Skeletal muscle tissue (tissue), 4 donors: ENCODE results near the gene CCDC8. TPM values are rescaled to one million over a fixed set of nuclear protein-coding genes. Genes with fewer than 3 reads are reported as not detected.
A peak's percentile ranks its signal among the peaks of the same experiment; 100 is the strongest.

Source experiments
- H3K27ac ChIP-seq: one replicate; pipeline ENCODE4 v1.7.0; 2013; ENCODE audit warnings: mild to moderate bottlenecking, low read depth, low read length, inconsistent platforms
- H3K27me3 ChIP-seq, 3 donors: one replicate each; pipeline ENCODE4 v1.7.0; 2013; ENCODE audit warnings: low read length in 3 of 3; ENCODE audit not compliant: control insufficient read depth in 3 of 3, insufficient read depth in 3 of 3
- H3K36me3 ChIP-seq, 3 donors: one replicate each; pipeline ENCODE4 v1.7.0; 2013; ENCODE audit warnings: low read length in 3 of 3; ENCODE audit not compliant: control insufficient read depth in 3 of 3, insufficient read depth in 3 of 3
- H3K4me1 ChIP-seq, 3 donors: one replicate each; pipeline ENCODE4 v1.7.0; 2013; ENCODE audit warnings: low read length in 3 of 3, mild to moderate bottlenecking in 3 of 3; ENCODE audit not compliant: control insufficient read depth in 3 of 3, insufficient read depth in 3 of 3
- H3K4me3 ChIP-seq, 3 donors: one replicate each; pipeline ENCODE4 v1.7.0; 2013; ENCODE audit warnings: low read length in 3 of 3
- H3K9ac ChIP-seq, 3 donors: one replicate each; pipeline ENCODE4 v1.7.0; 2013; ENCODE audit warnings: low read length in 3 of 3, mild to moderate bottlenecking in 3 of 3, moderate library complexity in 2 of 3, low read depth in 1 of 3
- H3K9me3 ChIP-seq, 3 donors: one replicate each; pipeline ENCODE4 v1.7.0; 2013; ENCODE audit warnings: low read length in 3 of 3; ENCODE audit not compliant: control insufficient read depth in 3 of 3
- total RNA-seq: library from RNA; depleted of rRNA; stranded (reverse); fragments of >200 nt; gene quantifications from one replicate; pipeline ENCODE4 v1.2.3, GENCODE V29; 2014
- donor health status: Osteomylitis.

The CCDC8 gene
- total RNA-seq, 1 donor from 2014 or later: 67.8 TPM

DNA sequence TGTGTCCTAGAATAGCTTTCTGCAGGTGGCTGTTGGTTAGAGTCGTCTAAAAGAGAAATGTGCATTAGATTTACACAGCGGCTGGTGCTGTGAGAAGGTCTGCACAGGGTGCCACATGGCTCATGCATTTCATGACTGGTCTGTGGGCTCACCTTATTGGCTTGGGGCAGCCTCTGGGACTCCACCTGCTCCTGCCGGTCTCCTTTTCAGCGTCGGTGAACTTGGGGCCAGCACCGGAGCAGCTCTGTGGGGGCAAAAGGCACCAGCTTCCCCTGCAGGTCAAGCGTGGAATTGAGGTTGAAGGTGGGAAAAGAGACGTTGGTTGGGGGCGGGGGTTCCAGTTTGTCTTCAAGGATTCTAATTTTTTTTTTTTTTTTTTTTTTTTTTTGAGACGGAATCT lies 18.5 kb upstream of the CCDC8 start:
- Histone ChIP-seq H3K9ac (no peak overlapping the region), H3K36me3 (no peaks in the 10 kb centered on the region), H3K4me3 (no peak overlapping the region), H3K4me1 (peaks cover 3 to 7% (median 6%) of the 10 kb centered on the region in 3 donors), H3K27ac (no peak overlapping the region), H3K27me3 (peaks cover 17 to 38% (median 36%) of the 10 kb centered on the region in 3 donors), H3K9me3 (no peaks in the 10 kb centered on the region)

DNA sequence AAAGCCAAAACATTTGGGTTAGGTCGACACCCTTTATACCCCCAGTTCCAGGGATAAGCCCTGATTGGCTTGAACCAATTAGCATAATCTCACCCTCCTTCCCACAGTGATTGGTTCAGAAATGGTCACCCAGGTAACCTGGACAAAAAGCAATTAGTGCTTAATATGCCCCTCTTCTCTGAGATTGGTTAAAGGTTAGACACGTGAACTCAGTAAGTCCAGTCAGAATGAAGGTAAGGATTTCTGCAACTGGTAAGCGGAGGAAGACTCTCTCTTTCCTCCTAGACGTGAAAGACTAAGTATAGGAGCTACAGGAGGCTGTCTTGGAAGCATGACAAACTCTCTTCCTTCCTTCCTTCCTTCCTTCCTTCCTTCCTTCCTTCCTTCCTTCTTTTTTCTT lies 16.6 kb upstream of the CCDC8 start:
- Histone ChIP-seq H3K36me3 (no peaks in the 10 kb centered on the region), H3K4me1 (peaks cover 3 to 12% (median 6%) of the 10 kb centered on the region in 3 donors), H3K27ac (no peak overlapping the region), H3K4me3 (no peak overlapping the region), H3K27me3 (peaks cover 17 to 47% (median 47%) of the 10 kb centered on the region in 3 donors), H3K9me3 (no peaks in the 10 kb centered on the region), H3K9ac (no peak overlapping the region)

GRCh38 chr19:46428239-46429135 lies 15.1 kb upstream of the CCDC8 start, which contains the start of gene PNMA8C:
PNMA8C (minus strand) TSS chr19:46428936; CDS start chr19:46428359, 577 bp downstream.
- Histone ChIP-seq H3K4me3 (peak within 1 kb of the TSS in 2 of 3 donors; percentile 2 to 29), H3K27ac (no peak within 1 kb of the TSS), H3K36me3 (no peaks in the 10 kb centered on the region), H3K9ac (peak within 1 kb of the TSS in 1 of 3 donors; percentile 21), H3K9me3 (no peaks in the 10 kb centered on the region), H3K27me3 (peaks cover 17 to 48% (median 45%) of the 10 kb centered on the region in 3 donors), H3K4me1 (peaks cover 3 to 12% (median 6%) of the 10 kb centered on the region in 3 donors)

DNA sequence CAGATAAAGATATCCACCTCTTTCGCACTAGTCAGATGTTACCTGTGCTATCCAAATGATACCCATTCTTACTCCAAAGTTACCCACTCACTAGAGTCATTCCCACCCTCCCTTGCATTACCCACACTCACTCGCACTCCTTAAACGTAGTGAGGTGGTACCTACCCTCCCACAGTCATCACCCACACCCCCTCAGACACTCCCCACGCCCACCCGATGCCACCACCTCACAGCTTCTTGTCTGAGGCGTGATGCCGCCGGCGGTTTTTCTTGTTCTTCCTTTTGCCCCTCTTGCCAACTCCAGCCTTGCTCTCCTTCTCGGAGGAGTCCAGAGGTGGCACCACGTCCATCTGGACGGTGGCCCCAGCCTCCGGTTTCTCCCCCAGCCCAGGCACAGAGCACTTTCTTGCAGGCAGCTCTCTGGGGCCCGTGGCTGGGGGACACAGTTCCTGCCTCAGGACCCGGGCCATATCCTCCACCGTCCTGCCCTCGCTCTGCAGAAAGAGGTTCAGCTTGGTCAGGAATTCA lies 14.2 kb upstream of the CCDC8 start:
- Histone ChIP-seq H3K4me3 (no peak overlapping the region), H3K27me3 (peaks cover 17 to 48% (median 45%) of the 10 kb centered on the region in 3 donors), H3K4me1 (peaks cover 3 to 12% (median 6%) of the 10 kb centered on the region in 3 donors), H3K9me3 (no peaks in the 10 kb centered on the region), H3K9ac (no peak overlapping the region), H3K36me3 (no peaks in the 10 kb centered on the region), H3K27ac (no peak overlapping the region)

GRCh38 chr19:46426506-46427162 lies 13.3 kb upstream of the CCDC8 start:
- H3K27me3 ChIP-seq: peaks cover 17 to 50% (median 45%) of the 10 kb centered on the region in 3 donors
- no peak overlapping the region for H3K27ac ChIP-seq
- peak overlapping the region in 2 of 3 donors; percentile 44 to 62 for H3K9ac ChIP-seq

DNA sequence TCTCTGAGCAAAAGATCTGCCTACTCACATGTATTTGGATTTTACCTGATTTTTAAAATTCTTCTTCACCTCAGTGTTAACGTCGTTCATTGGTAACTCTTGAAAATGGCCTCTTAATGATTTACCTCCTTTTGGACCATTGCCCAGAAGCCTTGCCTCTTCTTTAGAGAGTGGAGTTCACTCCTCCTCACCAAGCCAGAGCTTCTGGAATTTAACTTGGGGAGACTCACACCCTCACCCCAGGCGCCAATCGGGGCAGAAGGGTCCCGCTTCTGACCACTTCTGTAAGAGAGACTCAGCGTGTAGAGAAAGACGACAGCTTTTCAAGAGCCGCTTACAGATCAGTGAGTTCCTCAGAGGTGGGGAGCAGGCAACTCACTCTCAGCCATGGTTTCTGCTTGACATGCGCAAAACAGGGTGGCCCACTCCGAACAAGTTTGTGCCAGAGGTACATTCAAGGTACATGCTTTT lies 12.7 kb upstream of the CCDC8 start:
- H3K27me3 ChIP-seq: peaks cover 15 to 47% (median 42%) of the 10 kb centered on the region in 3 donors
- H3K9me3 ChIP-seq: no peaks in the 10 kb centered on the region
- peaks cover 3 to 12% (median 6%) of the 10 kb centered on the region in 3 donors for H3K4me1 ChIP-seq
- H3K36me3 ChIP-seq: no peaks in the 10 kb centered on the region
- H3K4me3 ChIP-seq: peak overlapping the region; percentile 61 to 71 (median 69)
- H3K9ac ChIP-seq: peak overlapping the region in 2 of 3 donors; percentile 34 to 62
- H3K27ac ChIP-seq: no peak overlapping the region

More at GRCh38 chr19:46426506-46427162, 13.3 kb upstream of the CCDC8 start:
- Histone ChIP-seq H3K4me1 (peaks cover 3 to 12% (median 6%) of the 10 kb centered on the region in 3 donors), H3K9me3 (no peaks in the 10 kb centered on the region), H3K4me3 (peak overlapping the region; percentile 61 to 71 (median 69)), H3K36me3 (no peaks in the 10 kb centered on the region)

DNA sequence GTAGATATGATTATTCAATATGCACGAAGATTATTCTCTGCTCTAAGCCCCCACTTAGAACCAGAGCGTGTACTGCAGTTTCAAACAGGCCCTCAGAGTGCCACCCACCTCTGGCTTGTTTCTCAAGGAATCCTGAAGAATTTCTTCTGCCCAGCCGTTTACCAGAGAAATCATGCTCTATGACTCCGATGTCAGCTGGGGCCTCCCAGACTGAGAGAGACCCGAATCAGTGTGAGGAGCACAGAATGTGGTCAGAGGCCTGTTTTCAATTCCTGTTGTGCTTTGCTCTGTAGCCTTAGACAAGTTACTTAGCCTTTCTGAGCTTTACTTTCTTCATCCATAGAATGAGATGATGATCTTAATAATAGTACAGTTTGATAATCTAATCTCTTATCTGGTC lies 9.8 kb upstream of the CCDC8 start:
- H3K27ac ChIP-seq: no peak overlapping the region
- no peaks in the 10 kb centered on the region for H3K9me3 ChIP-seq
- no peak overlapping the region for H3K4me3 ChIP-seq
- H3K4me1 ChIP-seq: peaks cover 0 to 7% (median 3%) of the 10 kb centered on the region in 3 donors
- no peak overlapping the region for H3K9ac ChIP-seq
- peaks cover 11 to 33% (median 27%) of the 10 kb centered on the region in 3 donors for H3K27me3 ChIP-seq
- no peaks in the 10 kb centered on the region for H3K36me3 ChIP-seq

GRCh38 chr19:46422344-46422743 lies 9.0 kb upstream of the CCDC8 start:
- H3K9me3 ChIP-seq: no peaks in the 10 kb centered on the region
- H3K36me3 ChIP-seq: no peaks in the 10 kb centered on the region
- no peak overlapping the region for H3K27ac ChIP-seq
- H3K4me1 ChIP-seq: peaks cover 0 to 7% (median 3%) of the 10 kb centered on the region in 3 donors
- no peak overlapping the region for H3K4me3 ChIP-seq
- peaks cover 9 to 25% (median 19%) of the 10 kb centered on the region in 3 donors for H3K27me3 ChIP-seq
- H3K9ac ChIP-seq: no peak overlapping the region

- Histone ChIP-seq H3K9ac (no peak overlapping the region), H3K9me3 (no peaks in the 10 kb centered on the region), H3K27me3 (peaks cover 7 to 11% (median 10%) of the 10 kb centered on the region in 3 donors), H3K4me1 (no peaks in the 10 kb centered on the region), H3K27ac (no peak overlapping the region), H3K4me3 (no peak overlapping the region), H3K36me3 (no peaks in the 10 kb centered on the region)
These were observed 6.7 kb upstream of the CCDC8 start for GRCh38 chr19:46420056-46420455.
